ENCODE results near the gene PNLIPRP2.

PNLIPRP2 gene

DNA sequence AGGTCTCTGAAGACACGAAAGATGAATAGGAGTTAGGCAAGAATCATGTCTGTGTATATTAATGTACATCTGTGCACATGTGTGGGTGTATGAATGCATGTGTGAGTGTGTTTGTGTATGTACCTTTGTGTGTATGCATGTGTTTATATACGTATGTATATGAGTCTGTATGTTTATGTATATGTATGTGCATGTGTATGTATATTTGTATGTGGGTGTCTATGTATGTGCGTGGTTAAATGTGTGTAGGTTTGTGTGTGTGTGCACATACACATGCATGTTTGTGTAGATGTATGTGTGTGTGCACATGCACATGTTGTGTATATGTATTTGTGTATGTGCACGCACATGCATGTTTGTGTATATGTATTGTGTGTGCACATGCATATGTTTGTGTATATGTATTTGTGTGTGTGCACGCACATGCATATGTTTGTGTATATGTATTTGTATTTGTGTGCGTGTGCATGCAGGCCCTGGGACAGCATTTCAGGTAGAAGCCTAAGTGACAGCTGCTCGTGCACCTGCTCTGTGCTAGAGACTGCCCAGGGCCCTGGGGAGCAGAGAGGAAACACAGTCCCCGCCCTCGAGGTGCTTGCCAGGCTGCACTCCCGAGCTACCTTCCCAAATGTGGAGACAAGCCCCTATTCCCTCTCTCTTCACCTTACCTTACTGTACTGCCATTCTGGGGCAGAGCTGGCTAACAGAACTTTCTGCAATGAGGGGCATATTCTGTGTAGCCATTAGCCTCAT lies 17.9 kb upstream of the PNLIPRP2 start:
- CTCF ChIA-PET = no interaction called here
- TF ChIP-seq L3MBTL2 (conservative IDR thresholded peaks at IDR 0.05) (no peak), CTBP1 (IDR thresholded peaks at IDR 0.05; ENCODE audit: borderline replicate concordance) (no peak), HDGF (IDR thresholded peaks at IDR 0.05; ENCODE audit: borderline replicate concordance) (no peak), LEF1 (IDR thresholded peaks at IDR 0.05; ENCODE audit: borderline replicate concordance) (no peak), FOXK2 (IDR thresholded peaks at IDR 0.05) (no peak), ELF4 (IDR thresholded peaks at IDR 0.05) (no peak), NFRKB (IDR thresholded peaks at IDR 0.05) (no peak), SP1 (IDR thresholded peaks at IDR 0.05) (no peak), TARDBP (IDR thresholded peaks at IDR 0.05) (no peak), FOXA1 (IDR thresholded peaks at IDR 0.05) (no peak), ZNF384 (IDR thresholded peaks at IDR 0.05) (no peak), FOXM1 (IDR thresholded peaks at IDR 0.05; ENCODE audit: borderline replicate concordance) (no peak), SUZ12 (IDR thresholded peaks at IDR 0.05) (no peak), ARNT (IDR thresholded peaks at IDR 0.05) (no peak), BHLHE40 (IDR thresholded peaks at IDR 0.05; ENCODE audit: borderline replicate concordance) (no peak)
- TF ChIP-seq, protein P1, sequence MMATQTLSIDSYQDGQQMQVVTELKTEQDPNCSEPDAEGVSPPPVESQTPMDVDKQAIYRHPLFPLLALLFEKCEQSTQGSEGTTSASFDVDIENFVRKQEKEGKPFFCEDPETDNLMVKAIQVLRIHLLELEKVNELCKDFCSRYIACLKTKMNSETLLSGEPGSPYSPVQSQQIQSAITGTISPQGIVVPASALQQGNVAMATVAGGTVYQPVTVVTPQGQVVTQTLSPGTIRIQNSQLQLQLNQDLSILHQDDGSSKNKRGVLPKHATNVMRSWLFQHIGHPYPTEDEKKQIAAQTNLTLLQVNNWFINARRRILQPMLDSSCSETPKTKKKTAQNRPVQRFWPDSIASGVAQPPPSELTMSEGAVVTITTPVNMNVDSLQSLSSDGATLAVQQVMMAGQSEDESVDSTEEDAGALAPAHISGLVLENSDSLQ (IDR thresholded peaks at IDR 0.05) = no peak
- POLR2A ChIA-PET = no interaction called here
- no peak for DNase-seq (ENCODE audit: extremely low spot score)

- no peak for DNase-seq (ENCODE audit: extremely low spot score)
- POLR2A ChIA-PET = no interaction called here
- no peak for TF ChIP-seq ZNF384 (IDR thresholded peaks at IDR 0.05)
- TF ChIP-seq FOXA1 (IDR thresholded peaks at IDR 0.05) = no peak
- TF ChIP-seq CTBP1 (IDR thresholded peaks at IDR 0.05; ENCODE audit: borderline replicate concordance) = no peak
- no peak for TF ChIP-seq ELF4 (IDR thresholded peaks at IDR 0.05)
- TF ChIP-seq HDGF (IDR thresholded peaks at IDR 0.05; ENCODE audit: borderline replicate concordance) = no peak
- no peak for TF ChIP-seq LEF1 (IDR thresholded peaks at IDR 0.05; ENCODE audit: borderline replicate concordance)
- no peak for TF ChIP-seq ARNT (IDR thresholded peaks at IDR 0.05)
- TF ChIP-seq FOXM1 (IDR thresholded peaks at IDR 0.05; ENCODE audit: borderline replicate concordance) = no peak
- no peak for TF ChIP-seq BHLHE40 (IDR thresholded peaks at IDR 0.05; ENCODE audit: borderline replicate concordance)
- TF ChIP-seq TARDBP (IDR thresholded peaks at IDR 0.05) = no peak
- TF ChIP-seq FOXK2 (IDR thresholded peaks at IDR 0.05) = no peak
- TF ChIP-seq, protein P1 (IDR thresholded peaks at IDR 0.05) = no peak
- no peak for TF ChIP-seq L3MBTL2 (conservative IDR thresholded peaks at IDR 0.05)
- no peak for TF ChIP-seq NFRKB (IDR thresholded peaks at IDR 0.05)
- TF ChIP-seq SUZ12 (IDR thresholded peaks at IDR 0.05) = no peak
- no peak for TF ChIP-seq SP1 (IDR thresholded peaks at IDR 0.05)
- CTCF ChIA-PET = interaction anchor here (0.6 kb wide), 1 partner anchor 160 kb away, joined by 3 read pairs; no protein-coding TSS in a partner anchor
Measured at GRCh38 chr10:116606061-116606483, 14.7 kb upstream of the PNLIPRP2 start.

DNA sequence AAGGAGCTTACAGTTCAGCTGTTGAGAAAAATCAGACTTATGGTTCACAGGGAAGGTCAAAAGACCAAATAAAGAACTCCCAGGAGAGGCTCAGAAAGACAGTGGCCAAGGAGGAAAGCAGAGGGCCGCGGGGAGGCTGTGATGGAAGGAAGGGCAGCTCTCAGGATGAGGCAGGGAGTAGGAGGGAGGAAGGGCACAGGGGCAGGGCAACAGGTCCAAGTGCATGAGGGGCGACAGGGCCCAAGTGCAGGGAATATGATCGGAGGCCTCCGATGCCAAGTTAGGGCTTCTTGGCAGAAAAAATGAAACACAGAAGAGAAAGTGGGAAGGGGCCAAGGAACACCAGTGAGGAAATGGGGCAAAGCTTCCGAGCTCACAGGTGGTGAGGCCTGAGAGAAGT lies 13.4 kb upstream of the PNLIPRP2 start:
- no peak for DNase-seq (ENCODE audit: extremely low spot score)
- POLR2A ChIA-PET = no interaction called here
- TF ChIP-seq L3MBTL2 (conservative IDR thresholded peaks at IDR 0.05) (no peak), ARNT (IDR thresholded peaks at IDR 0.05) (no peak), TARDBP (IDR thresholded peaks at IDR 0.05) (no peak), ZNF384 (IDR thresholded peaks at IDR 0.05) (no peak), SP1 (IDR thresholded peaks at IDR 0.05) (no peak), HDGF (IDR thresholded peaks at IDR 0.05; ENCODE audit: borderline replicate concordance) (no peak), FOXM1 (IDR thresholded peaks at IDR 0.05; ENCODE audit: borderline replicate concordance) (no peak), FOXA1 (IDR thresholded peaks at IDR 0.05) (no peak), NFRKB (IDR thresholded peaks at IDR 0.05) (no peak), BHLHE40 (IDR thresholded peaks at IDR 0.05; ENCODE audit: borderline replicate concordance) (no peak), FOXK2 (IDR thresholded peaks at IDR 0.05) (no peak), CTBP1 (IDR thresholded peaks at IDR 0.05; ENCODE audit: borderline replicate concordance) (no peak), LEF1 (IDR thresholded peaks at IDR 0.05; ENCODE audit: borderline replicate concordance) (no peak)
- TF ChIP-seq, protein P1 (IDR thresholded peaks at IDR 0.05) = no peak
- CTCF ChIA-PET = interaction anchor here (0.5 to 0.6 kb wide), 2 partner anchors 19 to 188 kb away, joined by 3 to 4 read pairs; no protein-coding TSS in a partner anchor

- DNase-seq (ENCODE audit: extremely low spot score) = peak; percentile 58
- POLR2A ChIA-PET = interaction anchor here (0.8 to 1.3 kb wide), 4 partner anchors 13 to 82 kb away, joined by 3 read pairs; no protein-coding TSS in a partner anchor
- CTCF ChIA-PET = no interaction called here
- TF ChIP-seq ARNT (IDR thresholded peaks at IDR 0.05) (no peak), SP1 (IDR thresholded peaks at IDR 0.05) (no peak), FOXK2 (IDR thresholded peaks at IDR 0.05) (no peak), L3MBTL2 (conservative IDR thresholded peaks at IDR 0.05) (no peak; the same call in 1 of the 2 replicates), TARDBP (IDR thresholded peaks at IDR 0.05) (no peak), ZNF384 (IDR thresholded peaks at IDR 0.05) (no peak), SUZ12 (IDR thresholded peaks at IDR 0.05) (no peak), FOXM1 (IDR thresholded peaks at IDR 0.05; ENCODE audit: borderline replicate concordance) (no peak), CTBP1 (IDR thresholded peaks at IDR 0.05; ENCODE audit: borderline replicate concordance) (no peak), LEF1 (IDR thresholded peaks at IDR 0.05; ENCODE audit: borderline replicate concordance) (no peak)
Measured at GRCh38 chr10:116608686-116609594, 11.8 kb upstream of the PNLIPRP2 start.
